NCI-H446 (cell line): ENCODE measurements around the gene GOLGA6L1.
"Not testable (repeated sequence)": the region's sequence is repeated elsewhere in the genome, so short reads cannot be mapped to it uniquely, and the experiment has no call there.

Experiments
- DNase-seq, 2 experiments: peaks; one replicate each; lab custom pipeline; 2025; lab: John Stamatoyannopoulos, UW

GOLGA6L1 gene

GRCh38 chr15:23136722-23137121 is at the start of gene GOLGA6L1:
TSS of gene GOLGA6L1 (minus strand) at chr15:23136822. CDS start at chr15:23136731, 91 bp downstream.
- DNase-seq = not testable (repeated sequence)

- not testable (repeated sequence) for DNase-seq
Measured at GRCh38 chr15:23181201-23181600, 44.6 kb upstream of the GOLGA6L1 start.

DNA sequence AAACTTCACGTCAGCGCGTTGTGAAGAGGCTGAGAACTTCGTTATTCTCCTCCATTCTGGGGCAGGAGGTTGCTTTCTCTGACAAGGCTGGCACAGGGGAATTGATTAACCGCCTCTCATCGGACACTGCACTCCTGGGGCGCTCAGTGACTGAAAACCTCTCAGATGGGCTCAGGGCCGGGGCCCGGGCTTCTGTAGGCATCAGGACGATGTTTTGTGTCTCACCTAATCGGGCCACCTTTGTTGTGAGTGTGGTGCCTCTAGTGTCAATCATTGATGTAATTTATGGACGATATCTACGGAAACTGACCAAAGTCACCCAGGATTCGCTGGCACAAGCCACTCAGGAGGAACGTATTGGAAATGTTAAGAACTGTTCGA is 43.9 kb upstream of the GOLGA6L1 start:
- not testable (repeated sequence) for DNase-seq

- DNase-seq = not testable (repeated sequence)
Measured at GRCh38 chr15:23179768-23180546, 43.3 kb upstream of the GOLGA6L1 start.

DNA sequence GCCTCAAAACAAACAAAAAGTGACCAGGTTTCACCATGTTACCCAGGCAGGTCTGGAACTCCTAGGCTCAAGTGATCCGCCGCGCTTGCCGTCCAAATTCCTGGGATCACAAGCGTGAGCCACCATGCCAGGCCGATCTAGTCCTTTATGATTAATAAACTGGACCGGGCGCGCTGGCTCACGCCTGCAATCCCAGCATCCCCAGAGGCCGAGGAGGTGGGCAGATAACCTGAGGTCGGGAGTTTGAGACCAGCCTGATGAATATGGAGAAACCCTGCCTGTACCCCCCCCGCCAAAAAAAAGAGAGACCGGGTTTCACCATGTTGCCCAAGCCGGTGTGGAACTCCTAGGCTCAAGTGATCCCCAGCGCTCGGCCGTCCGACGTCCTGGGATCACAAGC is 40.1 kb upstream of the GOLGA6L1 start:
- not testable (repeated sequence) for DNase-seq

DNA sequence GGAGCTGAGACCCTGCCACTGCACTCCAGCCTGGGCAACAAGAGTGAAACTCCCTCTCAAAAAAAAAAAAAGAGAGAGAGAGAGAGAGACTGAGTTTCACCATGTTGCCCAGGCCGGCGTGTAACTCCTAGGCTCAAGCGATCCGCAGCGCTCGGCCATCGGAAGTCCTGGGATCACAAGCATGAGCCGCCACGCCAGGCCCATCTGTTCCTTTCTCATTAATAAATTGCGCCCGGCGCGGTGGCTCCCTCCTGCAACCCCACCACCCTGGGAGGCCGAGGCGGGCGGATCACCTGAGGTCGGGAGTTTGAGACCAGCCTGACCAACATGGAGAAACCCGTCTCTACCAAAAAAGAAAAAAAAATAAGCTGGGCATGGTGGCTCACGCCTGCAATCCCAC is 39.0 kb upstream of the GOLGA6L1 start:
- not testable (repeated sequence) for DNase-seq

DNA sequence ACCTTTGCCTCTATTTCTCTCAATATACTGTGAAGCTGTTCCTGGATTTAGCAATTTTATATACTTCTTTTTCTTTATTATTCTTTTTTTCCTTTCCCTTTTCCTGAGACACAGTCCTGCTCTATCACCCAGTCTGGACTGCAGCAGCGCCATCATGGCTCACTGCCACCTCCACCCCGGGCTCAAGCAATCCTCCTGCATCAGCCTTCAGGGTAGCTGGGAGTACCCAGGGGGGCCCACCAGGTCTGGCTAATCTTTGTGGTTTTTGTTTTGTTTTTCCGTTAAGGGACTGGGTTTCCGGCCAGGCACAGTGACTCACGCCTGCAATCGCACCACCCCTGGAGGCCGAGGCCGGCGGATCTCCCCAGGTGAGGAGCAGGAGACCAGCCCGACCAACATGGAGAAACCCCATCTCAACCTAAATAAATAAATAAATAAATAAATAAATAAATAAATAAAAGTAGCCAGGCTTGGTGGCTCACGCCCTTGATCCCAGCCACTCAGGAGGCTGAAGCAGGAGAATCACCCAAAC is 38.1 kb upstream of the GOLGA6L1 start:
- not testable (repeated sequence) for DNase-seq

- DNase-seq = not testable (repeated sequence)
Measured at GRCh38 chr15:23132787-23133186, 3.8 kb downstream of the GOLGA6L1 start.

DNA sequence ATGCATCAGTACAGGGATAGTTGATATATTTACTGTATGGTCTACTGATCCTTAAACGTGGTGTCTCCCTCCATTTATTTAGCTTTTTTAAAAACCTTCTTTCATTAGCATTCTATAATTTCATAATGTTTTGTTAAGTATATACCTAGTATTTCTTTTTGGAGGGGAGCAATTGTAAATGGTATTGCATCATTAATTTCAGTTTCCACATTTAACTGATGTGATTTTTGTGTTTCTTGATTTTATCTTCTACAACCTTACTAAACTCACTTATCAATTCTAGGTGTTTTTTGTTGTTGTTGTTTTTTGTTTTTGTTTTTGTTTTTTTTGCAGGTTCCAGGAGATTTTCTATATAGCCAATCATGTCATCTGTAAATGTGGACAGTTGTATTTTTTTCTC is 18.4 kb downstream of the GOLGA6L1 start:
- DNase-seq = no peak

DNA sequence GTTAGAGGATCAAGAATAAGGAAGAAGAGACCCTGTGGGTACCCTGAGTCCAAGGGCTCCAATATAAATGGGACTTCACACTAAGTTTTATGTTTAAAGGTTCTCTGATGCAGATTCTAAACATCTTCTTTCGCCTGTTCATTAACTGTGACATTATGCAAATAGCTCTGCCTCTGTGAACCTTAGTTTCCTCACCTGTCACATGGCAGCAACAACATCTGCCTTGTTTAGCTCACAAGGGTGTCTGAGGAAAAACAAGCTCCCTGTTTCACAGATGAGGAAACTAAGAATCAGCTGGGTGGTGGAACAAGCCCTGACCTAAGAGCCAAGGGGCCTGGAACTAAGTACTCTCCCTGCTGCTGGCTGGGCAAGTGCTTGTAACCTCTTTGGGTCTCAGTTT is 40.8 kb downstream of the GOLGA6L1 start:
- DNase-seq = no peak

DNA sequence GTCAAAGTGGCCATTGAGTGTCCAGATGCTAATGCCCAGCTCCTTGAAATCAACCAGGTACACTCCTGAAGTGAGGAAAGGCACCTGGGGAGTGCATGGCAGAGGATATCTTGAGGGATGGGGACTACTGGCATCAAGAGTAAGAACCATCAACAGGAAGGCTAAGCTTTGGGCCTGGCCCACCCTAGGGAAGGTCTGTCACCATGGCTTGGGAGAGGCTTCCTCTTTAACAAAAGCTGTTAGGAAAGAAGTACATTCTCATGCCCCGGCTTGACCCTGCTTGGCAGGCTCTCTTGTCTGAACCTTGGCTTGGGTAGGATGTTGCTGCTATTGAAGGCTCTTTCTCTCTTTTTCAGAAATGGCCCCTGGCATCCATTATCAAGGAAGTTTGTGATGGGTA is 53.5 kb downstream of the GOLGA6L1 start:
- DNase-seq = no peak

DNA sequence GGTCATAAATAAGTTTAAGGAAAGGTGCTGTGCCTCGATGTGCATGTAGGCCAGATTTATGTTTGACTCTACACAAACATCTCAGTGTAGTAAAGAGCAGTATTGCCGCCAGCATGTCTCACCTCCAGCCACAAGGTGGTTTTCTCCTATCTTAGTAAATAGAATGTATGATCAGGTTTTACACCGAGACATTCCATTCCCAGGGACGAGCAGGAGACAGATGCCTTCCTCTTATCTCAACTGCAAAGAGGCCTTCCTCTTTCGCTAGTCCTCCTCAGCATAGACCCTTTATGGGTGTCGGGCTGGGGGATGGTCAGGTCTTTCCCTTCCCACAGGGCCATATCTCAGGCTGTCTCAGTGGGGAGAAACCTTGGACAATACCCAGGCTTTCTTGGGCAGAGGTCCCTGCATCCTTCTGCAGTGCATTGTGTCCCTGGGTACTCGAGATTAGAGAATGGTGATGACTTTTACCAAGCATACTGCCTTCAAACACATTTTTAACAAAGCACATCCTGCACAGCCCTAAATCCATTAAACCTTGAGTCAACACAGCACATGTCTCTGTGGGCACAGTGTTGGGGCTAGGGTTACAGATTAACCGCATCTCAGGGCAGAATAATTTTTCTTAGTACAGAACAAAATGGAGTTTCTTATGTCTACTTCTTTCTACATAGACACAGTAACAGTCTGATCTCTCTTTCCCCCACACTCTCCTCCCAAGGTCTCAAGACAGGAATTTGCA is 54.5 kb downstream of the GOLGA6L1 start:
- DNase-seq = not testable (repeated sequence)

GRCh38 chr15:23081271-23081670 is 55.4 kb downstream of the GOLGA6L1 start:
- DNase-seq = no peak

DNA sequence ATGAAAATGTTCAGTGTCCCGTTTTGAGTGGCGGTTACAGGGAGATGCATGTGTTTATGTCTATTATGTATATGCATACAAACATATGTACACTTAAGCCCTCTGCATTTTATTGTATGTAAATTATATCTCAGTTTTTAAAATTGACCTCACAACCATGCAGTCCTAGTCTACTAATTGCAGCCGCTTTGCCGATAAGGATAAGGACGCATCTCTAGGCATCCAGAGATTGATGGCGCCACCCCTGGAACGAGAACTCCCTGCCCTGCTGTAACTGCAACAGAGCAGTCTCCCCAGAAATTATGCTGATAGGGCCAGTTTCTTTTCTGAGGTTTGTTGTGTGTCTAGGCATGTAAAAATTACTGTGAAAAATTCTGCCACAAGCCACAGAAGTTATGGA is 56.9 kb downstream of the GOLGA6L1 start:
- DNase-seq = no peak
